Right lobe of liver (tissue), 4 donors: ENCODE data around the gene HNRNPLL.

Experiments
- POLR2A ChIP-seq: fragments of 450-650 bp; IDR thresholded peaks from one replicate; pipeline ENCODE4 v1.6.1; 2017; ENCODE audit warnings: antibody characterized with exemption, mild to moderate bottlenecking
- TF ChIP-seq, protein P1 (sequence below), 4 donors: fragments of 200-600 bp in 3 of 4; fragments of 450-650 bp in 1 of 4; IDR thresholded peaks; one replicate each; pipeline versions ENCODE4 v1.5.1 to v1.8.0; 2016 to 2022; ENCODE audit warnings: antibody characterized with exemption in 4 of 4, mild to moderate bottlenecking in 2 of 4
- donor health status: DM: no; HTN: no; CAD: no.
- donor health status: DM: no; HTN: no; CAD: no.
- donor health status: DM: no; HTN: yes; CAD: no.

DNA sequence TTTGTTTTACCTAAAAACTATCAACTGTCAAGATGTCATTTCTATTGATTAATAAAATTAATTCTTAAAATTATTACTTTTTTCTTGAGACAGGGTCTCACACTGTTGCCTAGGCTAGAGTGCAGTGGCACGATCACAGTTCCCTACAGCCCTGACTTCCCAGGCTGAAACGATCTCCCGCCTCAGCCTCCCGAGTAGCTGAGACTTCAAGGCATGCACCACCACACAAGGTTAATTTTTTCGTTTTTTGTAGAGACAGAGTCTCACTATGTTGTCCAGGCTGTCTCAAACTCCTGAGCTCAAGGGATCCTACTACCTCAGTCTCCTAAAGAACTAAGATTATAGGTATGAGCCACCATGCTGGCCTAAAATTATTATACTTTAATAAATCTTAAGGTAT lies 18.7 kb downstream of the HNRNPLL start:
- no peak for TF ChIP-seq POLR2A
- TF ChIP-seq, protein P1, sequence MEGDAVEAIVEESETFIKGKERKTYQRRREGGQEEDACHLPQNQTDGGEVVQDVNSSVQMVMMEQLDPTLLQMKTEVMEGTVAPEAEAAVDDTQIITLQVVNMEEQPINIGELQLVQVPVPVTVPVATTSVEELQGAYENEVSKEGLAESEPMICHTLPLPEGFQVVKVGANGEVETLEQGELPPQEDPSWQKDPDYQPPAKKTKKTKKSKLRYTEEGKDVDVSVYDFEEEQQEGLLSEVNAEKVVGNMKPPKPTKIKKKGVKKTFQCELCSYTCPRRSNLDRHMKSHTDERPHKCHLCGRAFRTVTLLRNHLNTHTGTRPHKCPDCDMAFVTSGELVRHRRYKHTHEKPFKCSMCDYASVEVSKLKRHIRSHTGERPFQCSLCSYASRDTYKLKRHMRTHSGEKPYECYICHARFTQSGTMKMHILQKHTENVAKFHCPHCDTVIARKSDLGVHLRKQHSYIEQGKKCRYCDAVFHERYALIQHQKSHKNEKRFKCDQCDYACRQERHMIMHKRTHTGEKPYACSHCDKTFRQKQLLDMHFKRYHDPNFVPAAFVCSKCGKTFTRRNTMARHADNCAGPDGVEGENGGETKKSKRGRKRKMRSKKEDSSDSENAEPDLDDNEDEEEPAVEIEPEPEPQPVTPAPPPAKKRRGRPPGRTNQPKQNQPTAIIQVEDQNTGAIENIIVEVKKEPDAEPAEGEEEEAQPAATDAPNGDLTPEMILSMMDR (IDR thresholded peaks at IDR 0.05), result no peak
